Mucosa of stomach (tissue), 1 donor: ENCODE measurements around the gene ZNF600.
"Not testable (repeated sequence)": the region's sequence is repeated elsewhere in the genome, so short reads cannot be mapped to it uniquely, and the experiment has no call there.

ENCODE experiments used
- H3K27me3 ChIP-seq: one replicate; pipeline ENCODE4 v1.7.0; 2013; ENCODE audit warnings: mild to moderate bottlenecking, low read length; ENCODE audit not compliant: control insufficient read depth, insufficient read depth
- H3K36me3 ChIP-seq: one replicate; pipeline ENCODE4 v1.7.0; 2013; ENCODE audit warnings: low read length; ENCODE audit not compliant: control insufficient read depth, insufficient read depth
- H3K4me1 ChIP-seq: one replicate; pipeline ENCODE4 v1.7.0; 2013; ENCODE audit warnings: mild to moderate bottlenecking, low read length; ENCODE audit not compliant: control insufficient read depth, insufficient read depth
- H3K4me3 ChIP-seq: one replicate; pipeline ENCODE4 v1.7.0; 2013; ENCODE audit warnings: low read length
- H3K9ac ChIP-seq: one replicate; pipeline ENCODE4 v1.7.0; 2013; ENCODE audit warnings: mild to moderate bottlenecking, low read length, moderate library complexity
- H3K9me3 ChIP-seq: one replicate; pipeline ENCODE4 v1.7.0; 2013; ENCODE audit warnings: mild to moderate bottlenecking, low read length, moderate library complexity; ENCODE audit not compliant: control insufficient read depth
- donor health status: Pancreatic carcinoma.

The ZNF600 gene

GRCh38 chr19:52715330-52715729 is 71.3 kb downstream of the ZNF600 start:
- not testable (repeated sequence) for H3K4me3 ChIP-seq, H3K9ac ChIP-seq, H3K4me1 ChIP-seq, H3K36me3 ChIP-seq, H3K27me3 ChIP-seq, H3K9me3 ChIP-seq
